GM08714 (cell line): ENCODE measurements around the gene LRRC3.

ENCODE experiments used
- H3K4me3 ChIP-seq: fragments of 200-500 bp; sonication (Bioruptor generic); 2 replicates; pipeline ENCODE4 v1.5.1; 2014; ENCODE audit warnings: mild to moderate bottlenecking, low read length, inconsistent platforms
- ZNF274 ChIP-seq: IDR thresholded peaks from 2 replicates; pipeline ENCODE4 v1.6.1; 2012; ENCODE audit warnings: mild to moderate bottlenecking, low read depth, low read length

LRRC3 gene

DNA sequence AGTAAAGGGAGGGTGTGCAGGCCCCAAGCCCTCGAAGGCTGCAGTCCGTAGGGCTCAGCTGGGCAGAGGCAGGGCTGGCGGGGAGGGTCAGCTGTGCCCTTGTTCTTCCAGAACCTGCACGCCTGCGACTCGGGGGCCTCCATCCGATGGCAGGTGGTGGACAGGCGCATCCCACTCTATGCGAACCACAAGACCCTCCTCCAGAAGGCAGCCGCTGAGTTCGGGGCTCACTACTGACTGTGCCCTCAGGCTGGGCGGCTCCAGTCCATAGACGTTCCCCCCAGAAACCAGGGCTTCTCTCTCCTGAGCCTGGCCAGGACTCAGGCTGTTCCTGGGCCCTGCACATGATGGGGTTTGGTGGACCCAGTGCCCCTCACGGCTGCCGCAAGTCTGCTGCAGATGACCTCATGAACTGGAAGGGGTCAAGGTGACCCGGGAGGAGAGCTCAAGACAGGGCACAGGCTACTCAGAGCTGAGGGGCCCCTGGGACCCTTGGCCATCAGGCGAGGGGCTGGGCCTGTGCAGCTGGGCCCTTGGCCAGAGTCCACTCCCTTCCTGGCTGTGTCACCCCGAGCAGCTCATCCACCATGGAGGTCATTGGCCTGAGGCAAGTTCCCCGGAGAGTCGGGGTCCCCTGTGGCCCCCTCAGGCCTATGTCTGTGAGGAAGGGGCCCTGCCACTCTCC is 13.6 kb upstream of the LRRC3 start:
- no peak overlapping the region for H3K4me3 ChIP-seq
- no peak for TF ChIP-seq ZNF274

DNA sequence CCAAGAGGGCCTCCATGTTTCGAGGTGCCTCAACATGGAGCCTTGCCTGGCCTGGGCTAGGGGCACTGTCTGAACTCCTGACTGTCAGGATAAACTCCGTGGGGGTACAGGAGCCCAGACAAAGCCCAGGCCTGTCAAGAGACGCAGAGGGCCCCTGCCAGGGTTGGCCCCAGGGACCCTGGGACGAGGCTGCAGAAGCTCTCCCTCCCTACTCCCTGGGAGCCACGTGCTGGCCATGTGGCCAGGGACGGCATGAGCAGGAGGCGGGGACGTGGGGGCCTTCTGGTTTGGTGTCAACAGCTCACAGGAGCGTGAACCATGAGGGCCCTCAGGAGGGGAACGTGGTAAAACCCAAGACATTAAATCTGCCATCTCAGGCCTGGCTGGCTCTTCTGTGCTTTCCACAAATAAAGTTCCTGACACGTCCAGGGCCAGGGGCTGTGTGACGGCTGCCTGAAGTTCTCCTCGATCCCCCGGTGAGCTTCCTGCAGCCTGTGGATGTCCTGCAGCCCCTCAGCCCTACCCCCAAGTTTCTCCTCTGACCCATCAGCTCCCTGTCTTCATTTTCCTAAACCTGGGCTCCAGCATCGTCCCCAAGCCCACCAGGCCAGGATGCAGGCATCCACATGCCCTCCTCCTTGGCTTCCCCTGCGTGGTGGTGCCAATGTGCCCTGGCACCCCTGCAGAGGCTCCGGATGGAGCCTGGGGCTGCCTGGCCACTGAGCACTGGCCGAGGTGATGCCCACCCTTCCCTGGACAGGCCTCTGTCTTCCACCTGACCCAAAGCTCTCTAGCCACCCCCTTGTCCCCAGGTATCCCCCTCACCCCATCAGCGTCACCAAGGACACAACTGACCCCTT is 12.8 kb upstream of the LRRC3 start:
- TF ChIP-seq ZNF274 = no peak
- H3K4me3 ChIP-seq = no peak overlapping the region

DNA sequence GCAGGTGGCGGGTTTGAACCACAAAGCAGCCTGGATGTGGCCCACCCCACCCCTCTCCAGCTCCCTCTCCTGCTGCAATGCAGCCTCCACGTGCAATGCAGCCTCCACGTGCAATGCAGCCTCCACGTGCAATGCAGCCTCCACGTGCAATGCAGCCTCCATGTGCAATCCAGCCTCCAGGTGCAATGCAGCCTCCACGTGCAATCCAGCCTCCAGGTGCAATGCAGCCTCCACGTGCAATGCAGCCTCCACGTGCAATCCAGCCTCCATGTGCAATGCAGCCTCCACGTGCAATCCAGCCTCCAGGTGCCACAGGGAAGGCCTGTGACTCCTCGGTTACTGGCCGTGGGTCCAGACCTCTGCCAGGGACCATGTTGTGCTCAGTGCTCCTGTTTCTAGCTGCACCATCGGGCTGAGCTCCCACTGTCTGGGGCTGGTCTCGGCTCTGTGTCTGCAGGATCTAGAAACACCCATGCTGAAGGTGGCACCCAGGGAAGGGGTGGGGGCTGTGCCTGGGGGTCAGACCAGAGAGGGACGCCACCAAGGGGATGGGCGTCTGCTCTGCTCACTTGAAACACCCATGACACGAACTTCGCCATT is 11.9 kb upstream of the LRRC3 start:
- no peak overlapping the region for H3K4me3 ChIP-seq
- no peak for TF ChIP-seq ZNF274

DNA sequence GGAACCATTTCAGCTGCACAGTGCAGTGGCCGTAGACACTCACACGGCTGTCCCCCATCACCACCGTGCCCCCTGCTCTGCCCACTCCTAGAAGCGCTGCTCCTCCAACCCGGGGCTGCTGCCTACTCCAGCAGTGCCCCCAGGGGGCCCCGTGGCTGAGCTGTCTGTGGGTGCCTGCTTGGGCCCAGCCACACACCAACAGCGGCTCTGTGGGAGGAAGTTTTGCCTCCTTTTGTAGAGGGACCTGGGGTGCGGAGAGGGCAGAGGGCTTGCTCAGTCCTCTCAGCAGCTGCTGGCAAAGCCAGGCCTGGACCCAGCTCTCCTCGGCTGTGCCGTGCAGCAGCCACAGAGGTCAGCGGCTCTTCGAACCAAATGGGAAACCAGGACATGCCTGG is 11.4 kb upstream of the LRRC3 start:
- no peak overlapping the region for H3K4me3 ChIP-seq
- TF ChIP-seq ZNF274 = no peak

DNA sequence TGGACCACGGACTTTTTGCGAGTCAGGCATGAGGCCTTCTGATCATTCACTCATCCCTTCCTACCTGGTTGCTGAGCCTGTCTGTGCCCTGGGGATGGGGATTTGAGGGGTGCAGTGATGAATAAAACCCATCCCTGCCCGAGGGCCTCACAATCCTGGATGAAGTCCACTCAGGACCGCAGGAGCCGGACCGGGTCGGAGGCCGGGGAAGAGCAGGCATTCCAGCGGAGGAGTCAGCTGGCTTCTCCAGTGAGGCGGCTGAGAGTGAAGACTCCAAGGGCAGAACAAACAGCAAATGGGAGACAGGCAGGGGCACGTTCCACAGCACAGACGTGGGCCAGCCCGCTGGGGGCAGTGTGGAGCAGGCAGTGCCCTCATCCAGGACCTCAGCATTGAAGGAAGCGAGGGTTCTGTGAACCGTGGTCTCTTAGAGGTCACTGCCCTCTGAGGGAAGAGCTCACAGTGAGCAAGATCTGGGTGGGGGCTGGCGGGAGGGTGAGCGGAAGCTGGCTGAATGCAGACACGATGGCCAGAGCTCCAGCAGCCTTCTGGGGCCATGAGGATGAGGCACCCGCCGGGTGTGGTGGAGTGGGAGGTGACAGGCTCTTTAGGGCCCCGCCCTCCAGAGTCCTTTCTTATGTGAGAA is 10.9 kb upstream of the LRRC3 start:
- TF ChIP-seq ZNF274 = no peak
- no peak overlapping the region for H3K4me3 ChIP-seq

DNA sequence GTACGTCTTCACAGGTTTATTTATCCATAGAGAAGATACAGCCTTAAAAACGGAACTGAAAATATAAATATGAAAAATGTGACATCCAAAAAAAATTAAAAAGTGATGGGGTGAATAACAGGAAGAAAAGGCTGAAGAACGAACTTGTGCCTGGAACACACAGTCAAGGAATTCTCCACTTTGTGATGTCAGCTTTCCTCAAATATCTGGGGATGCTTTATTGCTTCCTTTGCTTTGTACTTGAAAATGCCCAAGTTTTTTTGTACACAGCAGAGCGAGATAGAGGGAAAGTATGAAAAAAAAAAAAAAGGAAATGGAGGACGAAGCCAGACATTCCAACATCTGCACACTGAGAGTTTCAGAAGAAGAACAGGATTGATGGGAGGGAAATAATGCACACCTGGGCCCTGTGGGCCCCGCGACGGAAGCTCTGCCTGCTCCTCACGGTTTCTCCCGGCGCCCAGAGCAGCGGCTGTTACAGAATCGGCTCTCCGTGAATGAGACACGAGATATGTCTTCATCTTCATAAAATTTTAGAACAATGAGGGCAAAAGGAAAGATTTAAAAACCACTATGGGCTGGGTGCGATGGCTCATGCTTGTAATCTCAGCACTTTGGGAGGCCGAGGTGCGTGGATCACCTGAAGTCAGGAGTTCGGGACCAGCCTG is 10.0 kb upstream of the LRRC3 start:
- H3K4me3 ChIP-seq = no peak overlapping the region
- TF ChIP-seq ZNF274 = no peak

DNA sequence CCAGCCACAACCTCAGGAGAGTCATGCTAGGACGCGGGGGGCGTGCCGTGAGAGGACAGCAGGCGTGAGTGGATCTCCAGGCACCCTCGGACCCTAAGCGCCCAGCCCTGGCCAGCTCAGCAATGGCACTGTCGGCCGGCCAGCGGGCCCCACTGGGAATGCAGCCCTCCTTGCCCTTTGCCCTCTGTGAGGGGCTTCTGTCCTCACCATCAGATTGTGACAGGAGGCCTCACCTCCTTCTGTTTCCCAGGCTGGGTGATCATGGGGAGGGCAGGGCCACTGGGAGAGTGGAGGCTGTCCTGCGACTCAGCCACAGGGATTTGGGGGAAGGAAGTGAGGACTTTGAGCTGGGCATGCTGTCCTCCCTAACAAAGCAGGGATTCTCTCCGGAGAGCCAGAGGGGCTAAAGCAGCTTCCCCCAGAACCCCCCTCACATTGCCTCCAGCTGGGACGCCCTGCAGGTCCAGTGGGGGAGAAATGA is 6.6 kb upstream of the LRRC3 start:
- TF ChIP-seq ZNF274 = no peak
- no peak overlapping the region for H3K4me3 ChIP-seq

DNA sequence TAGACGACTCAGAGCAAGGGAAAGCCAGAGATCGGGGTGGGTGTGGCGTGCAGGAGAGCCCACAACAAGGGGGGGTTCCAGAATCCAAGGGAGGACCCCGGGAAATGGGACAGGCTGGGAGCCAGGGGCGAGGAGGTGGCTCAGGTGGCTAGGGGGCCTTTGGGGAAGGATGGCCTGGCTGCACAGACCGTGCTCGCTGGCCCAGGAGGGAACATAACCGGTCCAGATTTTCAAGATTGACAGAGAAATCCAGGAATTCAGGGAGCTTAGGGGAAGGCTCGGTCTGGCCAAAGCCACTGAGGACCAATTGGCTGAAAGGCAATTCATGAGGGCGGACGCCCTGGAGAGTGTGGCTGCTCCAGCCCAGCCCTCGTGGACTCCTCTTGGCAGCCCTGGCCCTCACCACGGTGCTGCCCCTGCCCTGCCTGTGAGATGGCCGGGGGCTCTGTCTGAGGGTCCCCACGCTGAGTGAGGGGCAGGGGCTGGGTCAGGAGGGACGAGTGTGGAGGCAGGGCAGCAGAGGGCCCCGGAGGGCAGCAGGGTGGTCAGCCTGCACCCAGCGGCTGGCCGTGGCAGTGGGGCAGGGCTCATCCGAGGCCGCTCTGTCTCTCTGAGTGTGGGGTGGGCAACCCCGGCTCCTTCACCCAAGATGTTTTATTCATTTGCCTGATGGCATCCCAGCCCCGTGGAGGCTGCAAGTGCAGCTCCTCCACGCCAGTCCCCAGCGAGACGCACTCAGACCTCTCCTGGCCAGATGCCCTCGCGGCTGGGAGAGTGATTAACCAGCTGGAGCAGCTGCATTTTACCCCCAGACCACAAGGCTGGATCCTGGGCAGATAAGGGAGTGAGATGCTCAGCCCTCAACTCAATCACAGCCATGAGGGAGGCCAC is 5.6 kb upstream of the LRRC3 start:
- H3K4me3 ChIP-seq = no peak overlapping the region
- TF ChIP-seq ZNF274 = no peak

DNA sequence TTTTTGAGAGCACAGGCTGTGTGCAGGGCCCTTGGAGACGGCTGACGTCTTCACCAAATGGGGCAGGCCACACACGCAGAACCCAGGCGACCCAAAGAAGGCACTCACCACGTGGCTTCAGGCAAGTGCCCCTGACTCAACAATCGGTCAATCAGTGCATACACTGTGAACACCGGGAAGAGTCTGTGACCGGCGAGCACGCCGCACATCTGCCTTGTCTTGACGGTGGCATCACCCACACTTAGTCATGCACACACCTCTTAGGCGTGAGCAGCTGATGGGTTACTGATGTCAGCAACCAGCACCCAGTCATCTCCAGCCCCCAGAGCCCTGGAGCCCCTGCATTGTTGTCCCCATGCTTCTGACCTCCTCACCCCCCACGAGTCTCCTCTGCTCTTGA is 4.9 kb upstream of the LRRC3 start:
- TF ChIP-seq ZNF274 = no peak
- no peak overlapping the region for H3K4me3 ChIP-seq

DNA sequence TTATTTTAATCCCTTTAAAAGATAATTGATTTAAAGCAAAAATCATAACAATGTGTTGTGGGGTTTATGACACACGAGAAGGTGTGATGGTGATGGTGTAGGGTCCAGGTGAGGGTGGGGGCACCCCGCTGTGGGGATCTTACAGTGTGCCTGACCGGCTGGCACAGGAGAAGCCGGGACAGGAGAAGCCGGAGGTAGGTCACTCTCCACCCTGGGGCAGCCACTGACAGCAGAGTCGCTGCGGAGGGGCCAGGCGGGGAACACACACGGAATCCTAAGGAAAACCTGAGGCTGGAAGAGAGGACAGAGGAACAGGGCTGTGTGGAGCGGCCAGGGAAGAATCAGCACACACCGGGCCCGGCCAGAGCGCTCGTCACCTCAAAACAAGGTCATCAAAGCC is 4.3 kb upstream of the LRRC3 start:
- TF ChIP-seq ZNF274 = no peak

DNA sequence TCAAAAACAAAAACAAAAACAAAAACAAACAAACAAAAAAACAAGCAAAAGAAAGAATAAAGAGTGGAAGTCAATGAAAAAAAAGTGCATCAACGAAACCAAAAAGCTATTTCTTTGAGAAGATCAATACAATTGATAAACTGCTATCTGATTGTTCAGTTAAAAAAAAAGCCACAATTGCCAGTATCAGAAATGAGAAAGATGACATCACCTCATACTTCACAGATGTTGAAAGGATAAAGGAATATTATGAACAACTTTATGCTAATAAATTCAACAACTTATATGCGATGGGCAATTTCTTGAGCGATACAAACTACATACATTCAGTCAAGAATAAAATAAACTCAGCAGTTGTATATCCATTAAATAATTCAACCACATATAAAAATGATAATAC is 2.2 kb upstream of the LRRC3 start:
- H3K4me3 ChIP-seq = no peak overlapping the region
- TF ChIP-seq ZNF274 = no peak

More for the DNA sequence above, 4.3 kb upstream of the LRRC3 start:
- no peak overlapping the region for H3K4me3 ChIP-seq

DNA sequence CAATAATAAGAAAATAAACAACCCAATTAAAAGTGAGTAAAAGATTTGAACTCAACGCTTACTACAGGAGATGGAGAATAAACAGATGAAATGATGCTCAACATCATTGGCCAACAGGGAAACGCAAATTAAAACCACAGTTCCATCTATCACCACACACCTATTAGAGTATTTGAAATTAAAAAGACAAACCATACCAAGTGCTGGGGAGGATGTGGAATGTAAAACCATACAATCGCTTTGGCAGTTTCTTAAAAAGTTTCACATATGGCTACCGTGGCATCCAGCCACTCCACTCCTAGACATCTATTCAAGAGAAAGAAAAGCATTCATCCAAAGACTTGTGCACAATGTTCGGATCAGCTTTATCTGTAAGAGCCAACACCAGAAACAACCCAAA is 1.3 kb upstream of the LRRC3 start:
- no peak overlapping the region for H3K4me3 ChIP-seq
- no peak for TF ChIP-seq ZNF274
